HL-60/S4 treated with phorbol 12-myristate 13-acetate at 8.2 ng/mL for 4 days and 3 days (cell line): ENCODE measurements around the gene KRT77.
"Not testable (repeated sequence)": the region's sequence is repeated elsewhere in the genome, so short reads cannot be mapped to it uniquely, and the experiment has no call there.

Source experiments
- in situ Hi-C: fragments of 300-500 bp; cut with MboI; formaldehyde crosslinking; loops from 2 replicates; pipeline ENCODE4 v1.15.0; 2022; ENCODE audit warnings: low sequenced_read_pairs

KRT77 gene

GRCh38 chr12:52724384-52724783 is 21.1 kb upstream of the KRT77 start:
- in situ Hi-C loops = no loop called here

DNA sequence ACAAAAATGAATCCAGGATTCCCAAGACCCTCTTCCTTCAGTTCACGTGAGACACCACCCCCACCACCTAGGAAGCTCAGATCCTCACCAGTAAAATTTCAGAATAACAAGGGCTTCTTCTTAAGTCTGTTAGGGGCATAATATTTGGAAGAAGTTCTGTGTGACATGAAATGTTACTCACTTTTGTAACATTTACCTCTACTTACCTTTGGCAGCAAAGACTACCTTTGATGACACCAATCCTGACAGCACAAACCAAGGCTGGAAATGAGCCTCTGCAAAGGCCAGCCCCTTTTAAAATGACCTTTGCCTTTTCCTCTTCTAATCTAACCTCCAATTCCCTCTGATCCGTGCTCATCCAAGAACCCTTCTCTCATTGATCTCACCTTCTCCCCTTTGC is 19.4 kb upstream of the KRT77 start:
- in situ Hi-C loops = no loop called here

GRCh38 chr12:52721838-52722470 is 18.6 kb upstream of the KRT77 start:
- in situ Hi-C loops = no loop called here

- in situ Hi-C loops = no loop called here
Observed at GRCh38 chr12:52720365-52720886, 17.1 kb upstream of the KRT77 start.

GRCh38 chr12:52716061-52716460 is 12.7 kb upstream of the KRT77 start:
- in situ Hi-C loops = no loop called here

GRCh38 chr12:52715416-52715815 is 12.1 kb upstream of the KRT77 start:
- in situ Hi-C loops = no loop called here

DNA sequence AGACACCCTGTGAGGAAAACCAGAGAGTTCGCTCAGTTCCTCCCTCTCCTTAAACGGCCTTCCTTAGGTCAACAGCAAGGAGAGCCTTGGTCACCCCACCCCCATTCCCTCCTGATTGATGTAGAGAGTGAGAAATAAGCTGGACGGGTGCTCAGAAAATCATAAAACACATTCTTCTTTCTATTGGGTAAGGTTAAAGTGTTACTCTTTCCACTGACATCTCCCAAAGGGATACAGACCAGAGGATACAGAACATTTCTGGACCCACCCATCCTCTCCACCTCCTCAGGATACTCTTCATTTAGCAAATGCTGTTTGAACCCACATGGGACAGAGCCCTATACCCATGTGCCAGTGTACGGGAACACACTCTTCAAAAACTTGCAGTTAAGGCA is 11.6 kb upstream of the KRT77 start:
- in situ Hi-C loops = no loop called here

- in situ Hi-C loops = no loop called here
Observed at GRCh38 chr12:52713960-52714886, 10.9 kb upstream of the KRT77 start.

- in situ Hi-C loops = not testable (repeated sequence)
Observed at GRCh38 chr12:52712122-52712521, 8.8 kb upstream of the KRT77 start.

- in situ Hi-C loops = no loop called here
Observed at GRCh38 chr12:52710730-52711129, 7.4 kb upstream of the KRT77 start.

- in situ Hi-C loops = no loop called here
Observed at GRCh38 chr12:52708010-52708409, 4.7 kb upstream of the KRT77 start.

DNA sequence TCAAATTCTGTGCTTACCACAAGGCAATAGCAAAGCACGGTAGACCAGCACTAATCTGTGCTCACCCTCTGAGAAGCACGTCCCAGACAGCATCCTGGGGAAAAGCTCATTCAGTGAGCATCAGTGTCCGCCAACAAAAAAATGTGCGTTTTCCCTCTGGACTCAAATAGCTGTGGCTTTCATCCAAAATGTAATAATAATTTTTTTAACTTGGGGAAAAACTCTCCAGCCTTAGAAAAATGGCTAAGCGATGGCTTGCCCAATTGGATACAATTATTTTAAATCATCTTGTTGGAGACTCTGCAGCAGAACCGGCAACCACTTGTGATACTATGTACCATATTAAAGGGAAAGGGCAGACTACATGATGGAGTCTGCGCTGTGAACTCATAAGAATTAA is 1.1 kb upstream of the KRT77 start:
- in situ Hi-C loops = no loop called here

DNA sequence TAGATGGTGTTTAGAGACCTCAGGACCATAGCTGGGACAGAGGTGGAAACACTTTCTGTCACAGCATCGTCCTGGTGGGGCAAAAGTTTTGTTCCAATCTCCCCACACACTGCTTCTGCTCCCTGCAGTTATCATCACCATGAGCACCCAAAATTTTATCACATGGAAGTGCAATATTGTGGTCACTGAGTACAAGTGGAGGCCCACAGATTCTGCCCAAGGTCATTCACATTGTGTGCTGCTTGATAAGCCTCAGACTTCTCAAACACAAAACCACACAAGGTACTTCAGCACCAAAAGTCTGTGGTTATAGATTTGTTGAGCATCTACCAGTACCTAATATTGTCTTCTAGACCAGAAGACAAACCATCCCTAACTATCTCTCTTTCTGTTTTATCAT is 554 bp upstream of the KRT77 start:
- in situ Hi-C loops = no loop called here

DNA sequence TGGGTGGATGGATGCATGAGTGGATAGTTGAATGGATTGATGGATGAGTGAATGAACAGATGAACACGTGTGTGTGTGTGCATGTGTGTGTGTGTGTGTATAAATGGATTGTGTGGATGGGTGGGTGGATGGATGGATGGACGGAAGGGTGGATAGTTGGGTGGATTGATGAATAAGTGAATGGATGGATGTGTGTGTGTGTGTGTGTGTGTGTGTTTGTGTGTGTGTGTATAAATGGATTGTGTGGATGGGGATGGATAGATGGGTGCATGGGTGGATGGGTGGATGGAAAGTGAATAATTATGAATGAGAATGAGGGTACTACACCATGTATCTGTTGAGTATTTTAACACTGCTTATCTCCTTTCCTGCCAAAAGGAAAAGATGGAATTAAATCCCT is 986 bp downstream of the KRT77 start:
- in situ Hi-C loops = no loop called here

DNA sequence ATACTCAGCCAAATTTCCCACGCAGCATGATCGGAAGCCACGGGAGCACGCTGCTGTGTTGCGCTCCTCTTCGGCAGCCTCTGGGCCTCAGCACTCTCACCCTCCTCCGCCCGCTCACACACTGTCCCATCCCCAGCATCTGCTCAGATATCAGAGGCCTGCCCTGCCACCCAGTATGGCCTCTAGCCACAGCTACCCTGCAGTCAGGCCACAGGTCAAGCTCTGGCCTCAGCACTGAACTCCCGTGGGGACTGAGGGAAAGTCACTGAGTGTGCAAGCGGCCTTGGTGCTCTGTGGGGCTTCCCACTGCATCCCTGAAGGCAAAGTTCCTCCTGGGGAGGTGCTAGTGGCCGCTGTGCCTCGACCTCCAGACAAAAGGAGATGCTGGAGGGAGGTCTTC is 2.0 kb downstream of the KRT77 start:
- in situ Hi-C loops = no loop called here

DNA sequence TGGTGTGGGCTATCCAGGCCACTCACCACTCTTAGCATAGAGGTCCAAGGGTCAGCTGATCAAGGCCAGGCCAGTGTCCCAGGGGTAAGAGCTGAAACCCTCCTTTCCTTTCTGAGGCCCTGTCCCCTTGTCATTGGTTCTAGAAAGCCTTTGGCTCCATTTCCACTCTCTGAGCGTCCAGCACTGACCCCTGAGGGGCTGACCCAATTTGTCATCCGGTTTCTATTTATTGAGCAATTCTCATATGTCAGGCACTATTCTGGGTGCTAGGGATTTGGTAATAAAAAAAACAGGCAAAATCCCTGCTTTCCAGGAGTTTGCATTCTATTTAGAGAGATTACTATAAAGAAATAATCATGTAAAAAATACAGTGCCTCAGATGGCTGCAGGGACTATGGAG is 3.4 kb downstream of the KRT77 start:
- in situ Hi-C loops = no loop called here

- in situ Hi-C loops = no loop called here
Observed at GRCh38 chr12:52699373-52699772, 4.0 kb downstream of the KRT77 start.

DNA sequence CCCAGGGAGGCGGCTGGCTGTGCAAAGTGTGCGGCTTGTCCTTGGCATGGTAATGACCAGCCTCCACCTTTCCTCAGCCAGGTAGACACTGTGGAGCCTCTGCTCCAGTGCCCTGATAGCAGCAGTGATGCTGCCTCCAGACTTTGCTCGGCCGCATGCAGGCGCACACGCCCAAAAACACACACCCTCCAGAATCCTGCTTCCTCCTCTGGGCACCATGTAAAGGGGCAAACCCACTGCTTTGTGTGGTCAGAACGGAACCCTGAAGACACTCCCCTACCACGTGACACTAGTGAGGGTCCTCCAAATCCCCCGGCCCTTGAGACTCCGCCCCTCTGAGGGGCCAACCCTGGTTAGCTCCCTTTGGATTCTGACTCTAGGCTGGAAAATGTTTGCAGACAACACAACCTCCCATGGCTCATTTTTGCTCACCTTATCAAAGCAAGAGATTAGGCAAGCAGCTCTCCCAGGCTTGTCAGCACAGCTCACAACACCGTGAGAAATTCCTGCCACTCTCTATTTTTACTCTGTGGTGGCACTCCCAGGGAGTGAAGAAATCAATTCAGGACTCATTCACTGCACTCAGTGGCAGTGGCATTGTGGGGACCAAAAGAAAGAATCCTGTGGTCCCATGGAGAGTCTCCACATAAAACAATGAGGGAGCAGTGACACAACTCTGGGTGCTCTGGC is 4.5 kb downstream of the KRT77 start:
- in situ Hi-C loops = no loop called here

DNA sequence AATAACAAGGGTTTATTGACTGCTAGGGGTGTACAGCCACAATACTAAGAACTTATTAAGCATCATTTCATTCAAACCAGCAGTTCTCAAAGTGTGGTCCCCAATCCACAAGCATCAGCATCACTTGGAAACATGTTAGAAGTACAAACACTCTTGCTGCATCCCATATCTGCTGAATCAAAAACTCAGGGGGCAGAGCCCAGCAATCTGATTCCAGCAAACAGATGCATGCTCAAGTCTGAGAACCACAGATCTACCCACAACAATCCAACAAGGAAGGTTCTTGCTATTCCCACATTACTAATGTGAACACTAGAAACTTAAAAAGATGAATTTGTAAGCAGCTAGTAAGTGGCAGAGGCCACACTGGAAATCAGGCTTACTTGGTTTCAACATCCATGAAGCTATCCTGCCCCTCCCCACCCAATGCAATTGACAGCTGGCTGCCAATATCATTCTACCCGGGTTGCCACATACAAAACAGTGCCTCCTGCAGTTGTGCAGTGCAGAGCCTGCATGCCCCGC is 6.2 kb downstream of the KRT77 start:
- in situ Hi-C loops = no loop called here

DNA sequence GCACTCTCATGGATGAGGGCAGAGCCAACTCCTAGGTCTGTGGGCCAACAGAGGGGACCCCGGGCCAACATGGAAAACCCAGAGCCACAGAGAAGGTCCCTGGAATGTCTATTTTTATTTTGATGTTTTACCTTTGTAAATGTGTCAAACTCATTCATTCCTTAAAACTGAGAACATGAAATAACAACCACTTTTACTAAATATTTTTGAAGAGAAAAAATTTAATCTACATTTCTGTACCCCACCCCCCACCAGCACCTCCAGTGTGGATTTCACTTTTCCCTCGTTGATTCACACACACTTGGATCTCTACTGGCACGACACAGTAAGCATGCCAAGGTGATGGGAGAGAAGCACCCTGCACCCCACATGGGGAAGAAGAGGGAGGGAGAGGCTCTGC is 6.7 kb downstream of the KRT77 start:
- in situ Hi-C loops = no loop called here

DNA sequence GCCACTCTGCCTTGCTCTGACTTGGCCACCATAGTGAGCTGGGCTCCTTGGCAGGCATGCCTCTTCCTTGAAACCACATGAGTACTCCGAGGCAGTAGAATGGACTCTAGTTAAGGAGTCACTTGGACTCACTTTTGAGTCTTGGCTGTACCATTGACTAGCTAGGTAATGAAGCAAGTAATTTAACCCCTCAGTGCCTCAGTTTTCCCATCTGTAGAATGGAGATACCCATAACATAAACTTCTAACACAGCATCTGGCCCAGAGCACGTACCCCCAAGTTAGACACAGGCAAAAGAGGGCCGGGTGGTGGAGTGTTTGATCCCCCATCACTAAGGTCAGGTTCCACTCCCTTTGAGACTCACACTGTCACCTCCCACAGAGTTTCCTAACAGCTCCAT is 8.3 kb downstream of the KRT77 start:
- in situ Hi-C loops = no loop called here
